GM13977 (cell line): ENCODE data around the gene ZNF273.
A peak's percentile ranks its signal among the peaks of the same experiment; 100 is the strongest.

Source experiments
- DNase-seq: peaks from one replicate; pipeline ENCODE4 v3.0.0; 2012; ENCODE audit warnings: low spot score
- CTCF ChIP-seq: IDR thresholded peaks from 2 replicates; pipeline ENCODE4 v1.5.1; 2012; ENCODE audit warnings: mild to moderate bottlenecking, control low read depth; ENCODE audit not compliant: insufficient read depth; ENCODE audit errors: extremely low read depth, missing control alignments
- in situ Hi-C: fragments of 300-500 bp; cut with MboI; formaldehyde crosslinking; loops from one replicate; pipeline ENCODE4 v1.12.0; 2022; ENCODE audit warnings: low sequenced_read_pairs, low pct_unique_long_range_greater_than_20kb, mixed read lengths, inconsistent platforms; ENCODE audit not compliant: unreplicated experiment

Gene ZNF273

DNA sequence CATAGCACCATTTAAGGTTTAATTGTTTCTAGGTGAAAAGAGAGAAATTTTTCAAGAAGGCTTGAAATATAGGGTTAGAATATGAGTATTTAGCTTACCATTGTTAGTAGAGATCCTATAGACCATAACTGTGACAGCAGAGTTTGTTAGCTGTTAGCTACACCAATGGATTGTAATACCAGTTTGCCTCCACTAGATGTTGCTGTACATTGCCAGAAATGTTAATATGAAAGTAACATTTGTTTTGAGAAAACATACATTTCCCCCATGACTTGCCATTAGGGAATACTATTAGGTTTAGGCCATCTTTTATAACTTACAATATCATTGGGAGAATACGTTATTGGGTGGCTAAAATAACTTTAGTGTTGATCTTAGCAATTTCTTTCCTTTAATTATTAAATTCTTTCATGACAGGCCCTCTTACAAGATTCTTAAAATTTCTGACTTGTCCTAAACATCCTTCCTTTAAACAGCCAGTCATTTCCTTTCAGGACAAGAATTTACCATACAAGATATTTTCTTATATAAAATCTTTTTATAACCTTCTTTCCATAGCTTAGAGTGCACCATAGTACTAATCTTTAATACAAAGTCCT is 48.3 kb downstream of the ZNF273 start:
- peak; percentile 69 for DNase-seq
- in situ Hi-C loops, result no loop called here

DNA sequence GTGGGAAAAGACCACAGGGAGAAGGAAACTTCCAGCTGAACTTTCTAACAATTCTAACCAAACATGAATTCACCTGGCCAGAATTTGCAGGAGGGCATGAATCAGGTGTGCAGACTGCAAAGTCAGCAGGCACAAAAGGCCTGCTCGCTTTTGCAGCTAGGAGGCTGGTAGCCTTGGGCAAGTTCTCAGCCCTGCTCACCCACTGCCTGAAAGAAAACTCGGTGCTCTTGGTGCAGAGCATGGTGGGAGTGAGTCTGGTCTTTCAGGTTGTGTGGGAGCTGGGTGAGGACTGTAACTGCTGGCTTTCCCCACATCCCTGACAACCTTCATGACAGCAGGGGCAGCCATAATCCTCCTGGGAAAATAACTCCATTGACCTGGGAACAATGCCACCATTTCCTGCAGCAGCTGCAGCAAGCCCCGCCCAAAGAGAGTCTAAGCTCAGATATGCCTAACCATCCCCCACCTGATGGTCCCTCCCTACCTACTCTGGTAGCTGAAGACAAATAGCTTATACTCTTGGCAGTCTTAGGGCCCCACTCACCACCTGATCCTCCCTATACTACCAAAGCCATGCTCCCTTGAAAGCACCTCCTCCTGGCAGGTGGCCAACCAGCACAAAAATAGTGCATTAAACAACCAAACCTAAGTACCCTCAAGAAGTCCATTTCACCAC is 56.1 kb downstream of the ZNF273 start:
- no peak for TF ChIP-seq CTCF
- no peak for DNase-seq
- in situ Hi-C loops, result no loop called here

More for the DNA sequence above, 48.3 kb downstream of the ZNF273 start:
- peak; percentile 86 for TF ChIP-seq CTCF

- TF ChIP-seq CTCF, result no peak
- DNase-seq, result no peak
- in situ Hi-C loops, result no loop called here
Observed at GRCh38 chr7:64965594-64965993, 62.5 kb downstream of the ZNF273 start.

DNA sequence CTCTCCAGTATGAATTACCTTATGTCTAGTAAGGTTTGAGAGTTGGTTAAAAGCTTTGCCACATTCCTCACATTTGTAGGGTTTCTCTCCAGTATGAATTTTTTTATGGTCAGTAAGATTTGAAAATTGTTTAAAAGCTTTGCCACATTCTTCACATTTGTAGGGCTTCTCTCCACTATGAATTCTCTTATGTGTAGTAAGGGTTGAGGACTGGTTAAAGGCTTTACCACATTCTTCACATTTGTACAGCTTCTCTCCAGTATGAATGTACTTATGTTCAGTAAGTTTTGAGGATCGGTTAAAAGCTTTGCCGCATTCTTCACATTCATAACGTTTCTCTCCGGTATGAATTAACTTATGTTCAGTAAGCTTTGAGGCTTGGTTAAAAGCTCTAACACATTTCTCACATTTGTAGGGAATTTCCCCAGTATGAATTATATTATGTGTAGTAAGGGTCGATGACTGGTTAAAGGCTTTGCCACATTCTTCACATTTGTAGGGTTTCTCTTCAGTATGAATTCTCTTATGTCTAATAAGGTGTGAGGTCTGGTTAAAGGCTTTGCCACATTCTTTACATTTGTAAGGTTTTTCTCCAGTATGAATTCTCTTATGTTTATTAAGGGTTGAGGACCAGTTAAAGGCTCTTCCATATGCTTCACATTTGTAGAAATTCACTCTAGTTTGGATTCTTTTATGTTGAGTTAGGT is 75.6 kb downstream of the ZNF273 start:
- in situ Hi-C loops, result no loop called here
- no peak for DNase-seq
- TF ChIP-seq CTCF, result no peak
